HEK293 (cell line): ENCODE data around the gene ATOSA.

Experiments used
- CTCF ChIP-seq: fragments of 450-650 bp; formaldehyde crosslinking; IDR thresholded peaks from 2 replicates; pipeline ENCODE4 v1.5.1; 2016; ENCODE audit warnings: missing biosample characterization, missing genetic modification characterization
- KLF16 ChIP-seq: fragments of 450-650 bp; formaldehyde crosslinking; IDR thresholded peaks from 2 replicates; pipeline ENCODE4 v1.5.1; 2017; ENCODE audit warnings: missing biosample characterization, missing genetic modification characterization
- REST ChIP-seq: fragments of 450-650 bp; formaldehyde crosslinking; IDR thresholded peaks from 2 replicates; pipeline ENCODE4 v1.5.1; 2016; ENCODE audit warnings: missing biosample characterization, missing genetic modification characterization
- TRIM28 ChIP-seq: IDR thresholded peaks from 2 replicates; pipeline ENCODE4 v1.6.1; 2011; ENCODE audit warnings: low read length, control low read depth, borderline replicate concordance
- ZBTB10 ChIP-seq: fragments of 450-650 bp; formaldehyde crosslinking; IDR thresholded peaks from 2 replicates; pipeline ENCODE4 v1.5.1; 2016; ENCODE audit warnings: missing biosample characterization, missing genetic modification characterization
- ZNF449 ChIP-seq: fragments of 450-650 bp; formaldehyde crosslinking; IDR thresholded peaks from 2 replicates; pipeline ENCODE4 v1.5.1; 2017; ENCODE audit warnings: missing biosample characterization, mild to moderate bottlenecking, missing genetic modification characterization, moderate library complexity
- ZNF76 ChIP-seq: fragments of 450-650 bp; formaldehyde crosslinking; IDR thresholded peaks from 2 replicates; pipeline ENCODE4; 2016; ENCODE audit warnings: low read depth, missing biosample characterization, missing genetic modification characterization, borderline replicate concordance

- TF ChIP-seq ZBTB10 (tag by site-specific recombination): no peak
- TF ChIP-seq ZNF76 (tag by site-specific recombination): no peak
- no peak for TF ChIP-seq ZNF449
- TF ChIP-seq TRIM28: no peak
- no peak for TF ChIP-seq KLF16 (tag by site-specific recombination)
- TF ChIP-seq CTCF (tag by site-specific recombination): no peak
- no peak for TF ChIP-seq REST
Observed at GRCh38 chr15:52651114-52651513, 28.1 kb downstream of the ATOSA start.
